HEK293T (cell line): ENCODE measurements around the gene CMTM7.

Source experiments
- CTCF ChIA-PET: fragments of 350-600 bp; formaldehyde crosslinking; extraction: SDS; loops from one replicate; lab custom pipeline; 2021; ENCODE audit warnings: antibody characterized with exemption, inconsistent platforms; lab: Yijun Ruan, JAX
- POLR2A ChIA-PET: fragments of 350-600 bp; formaldehyde crosslinking; extraction: SDS; loops from one replicate; lab custom pipeline; 2020; ENCODE audit warnings: antibody characterized with exemption, inconsistent platforms; lab: Yijun Ruan, JAX
- DNase-seq: peaks from one replicate; pipeline ENCODE4 v3.0.0; 2012; ENCODE audit warnings: mixed read lengths; ENCODE audit errors: extremely low spot score
- ARNT ChIP-seq: fragments of 450-650 bp; IDR thresholded peaks from 2 replicates; pipeline ENCODE4 v1.6.1; 2017; ENCODE audit warnings: mild to moderate bottlenecking
- BHLHE40 ChIP-seq: fragments of 450-650 bp; IDR thresholded peaks from 2 replicates; pipeline ENCODE4 v1.6.1; 2016; ENCODE audit warnings: mild to moderate bottlenecking, moderate library complexity, borderline replicate concordance
- CTBP1 ChIP-seq: fragments of 450-650 bp; IDR thresholded peaks from 2 replicates; pipeline ENCODE4 v1.6.1; 2016; ENCODE audit warnings: borderline replicate concordance
- ELF4 ChIP-seq: fragments of 450-650 bp; IDR thresholded peaks from 2 replicates; pipeline ENCODE4 v1.6.1; 2017; ENCODE audit warnings: antibody characterized with exemption
- FOXA1 ChIP-seq: fragments of 450-650 bp; IDR thresholded peaks from 2 replicates; pipeline ENCODE4 v1.6.1; 2016; ENCODE audit warnings: mild to moderate bottlenecking
- FOXK2 ChIP-seq: fragments of 450-650 bp; IDR thresholded peaks from 2 replicates; pipeline ENCODE4 v1.6.1; 2016; ENCODE audit warnings: mild to moderate bottlenecking
- FOXM1 ChIP-seq: fragments of 450-650 bp; IDR thresholded peaks from 2 replicates; pipeline ENCODE4 v1.6.1; 2017; ENCODE audit warnings: mild to moderate bottlenecking, borderline replicate concordance
- HDGF ChIP-seq: fragments of 450-650 bp; IDR thresholded peaks from 2 replicates; pipeline ENCODE4 v1.6.1; 2017; ENCODE audit warnings: antibody characterized with exemption, borderline replicate concordance
- L3MBTL2 ChIP-seq: fragments of 450-650 bp; conservative IDR thresholded peaks from 2 replicates; pipeline ENCODE4 v1.6.1; 2016; ENCODE audit warnings: mild to moderate bottlenecking
- LEF1 ChIP-seq: fragments of 450-650 bp; IDR thresholded peaks from 2 replicates; pipeline ENCODE4 v1.6.1; 2017; ENCODE audit warnings: mild to moderate bottlenecking, borderline replicate concordance
- NFRKB ChIP-seq: fragments of 450-650 bp; IDR thresholded peaks from 2 replicates; pipeline ENCODE4 v1.6.1; 2016; ENCODE audit warnings: mild to moderate bottlenecking, moderate library complexity
- PKNOX1 ChIP-seq: fragments of 450-650 bp; IDR thresholded peaks from 2 replicates; pipeline ENCODE4 v1.6.1; 2016
- SP1 ChIP-seq: fragments of 450-650 bp; IDR thresholded peaks from 2 replicates; pipeline ENCODE4 v1.6.1; 2017
- SUZ12 ChIP-seq: fragments of 450-650 bp; IDR thresholded peaks from 2 replicates; pipeline ENCODE4 v1.6.1; 2016; ENCODE audit warnings: mild to moderate bottlenecking
- TARDBP ChIP-seq: fragments of 450-650 bp; IDR thresholded peaks from 2 replicates; pipeline ENCODE4 v1.6.1; 2016
- ZNF384 ChIP-seq: fragments of 450-650 bp; IDR thresholded peaks from 2 replicates; pipeline ENCODE4 v1.6.1; 2016

Gene CMTM7

GRCh38 chr3:32440611-32441350, 49.1 kb downstream of the CMTM7 start:
- ChIA-PET POLR2A (no interaction called here), CTCF (interaction anchor here (0.7 to 1.6 kb wide), 2 partner anchors 17 to 27 kb away, joined by 5 read pairs; no protein-coding TSS in a partner anchor)
- TF ChIP-seq FOXM1 (no peak), L3MBTL2 (no peak), BHLHE40 (no peak), ARNT (no peak), TARDBP (no peak), CTBP1 (no peak), ELF4 (no peak)

GRCh38 chr3:32442766-32443165, 51.1 kb downstream of the CMTM7 start:
- CTCF ChIA-PET: no interaction called here
- no peak for TF ChIP-seq NFRKB
- no peak for TF ChIP-seq CTBP1
- no peak for TF ChIP-seq ARNT
- no peak for TF ChIP-seq FOXA1
- no peak for TF ChIP-seq ELF4
- no peak for TF ChIP-seq FOXK2
- no peak for TF ChIP-seq HDGF
- no peak for TF ChIP-seq LEF1
- no peak for TF ChIP-seq FOXM1
- no peak for TF ChIP-seq ZNF384
- POLR2A ChIA-PET: no interaction called here
- DNase-seq: no peak

More at GRCh38 chr3:32440611-32441350, 49.1 kb downstream of the CMTM7 start:
- DNase-seq: no peak

- TF ChIP-seq L3MBTL2 (no peak), BHLHE40 (no peak), TARDBP (no peak), ARNT (no peak), SP1 (no peak), ELF4 (no peak), FOXM1 (no peak), SUZ12 (no peak), ZNF384 (no peak), NFRKB (no peak), FOXK2 (no peak), HDGF (no peak), FOXA1 (no peak), PKNOX1 (no peak), LEF1 (no peak), CTBP1 (no peak)
- DNase-seq: no peak
- ChIA-PET POLR2A (no interaction called here), CTCF (no interaction called here)
Measured at GRCh38 chr3:32443478-32443877, 51.8 kb downstream of the CMTM7 start.

GRCh38 chr3:32447865-32448400, 56.3 kb downstream of the CMTM7 start:
- ChIA-PET CTCF (no interaction called here), POLR2A (no interaction called here)
- TF ChIP-seq ZNF384 (no peak), TARDBP (no peak), PKNOX1 (no peak), ELF4 (no peak), HDGF (no peak), FOXM1 (no peak), FOXK2 (no peak), FOXA1 (no peak), LEF1 (no peak), NFRKB (no peak), ARNT (no peak), L3MBTL2 (no peak), SUZ12 (no peak), SP1 (no peak), CTBP1 (no peak), BHLHE40 (no peak)

GRCh38 chr3:32448686-32449474, 57.2 kb downstream of the CMTM7 start:
- TF ChIP-seq ARNT (no peak), PKNOX1 (no peak), SP1 (no peak), TARDBP (no peak)
- ChIA-PET POLR2A (no interaction called here), CTCF (interaction anchor here (0.6 kb wide), 1 partner anchor 278 kb away, joined by 6 read pairs; no protein-coding TSS in a partner anchor)
- DNase-seq: no peak

More at GRCh38 chr3:32447865-32448400, 56.3 kb downstream of the CMTM7 start:
- DNase-seq: no peak

- DNase-seq: no peak
- TF ChIP-seq FOXM1 (no peak), ELF4 (no peak), L3MBTL2 (no peak), HDGF (no peak), ARNT (no peak), NFRKB (no peak), FOXA1 (no peak), SP1 (no peak), CTBP1 (no peak), BHLHE40 (no peak), LEF1 (no peak), SUZ12 (no peak), FOXK2 (no peak), PKNOX1 (no peak), TARDBP (no peak), ZNF384 (no peak)
- POLR2A ChIA-PET: no interaction called here
- CTCF ChIA-PET: no interaction called here
Measured at GRCh38 chr3:32449691-32450090, 58.0 kb downstream of the CMTM7 start.
